ENCODE data around the gene HIPK2.

Gene HIPK2

DNA sequence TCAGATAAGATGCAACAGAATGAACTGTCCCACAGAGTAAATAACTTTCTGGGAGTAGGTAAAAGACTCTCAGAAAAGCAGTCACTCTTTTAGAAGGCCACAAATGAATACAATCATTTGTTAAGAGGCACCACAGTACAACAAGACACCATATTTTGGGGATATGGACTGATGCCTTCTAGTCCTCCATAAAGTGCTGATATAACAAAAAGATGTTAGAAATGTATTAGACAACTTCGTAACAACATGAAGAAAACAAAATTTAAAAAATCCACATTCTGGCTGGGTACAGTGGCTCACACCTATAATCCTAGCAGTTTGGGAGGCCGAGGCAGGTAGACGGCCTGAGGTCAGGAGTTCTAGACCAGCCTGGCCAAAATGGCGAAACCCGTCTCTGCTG is 111.3 kb downstream of the HIPK2 start:
- DNase-seq: no peak

DNA sequence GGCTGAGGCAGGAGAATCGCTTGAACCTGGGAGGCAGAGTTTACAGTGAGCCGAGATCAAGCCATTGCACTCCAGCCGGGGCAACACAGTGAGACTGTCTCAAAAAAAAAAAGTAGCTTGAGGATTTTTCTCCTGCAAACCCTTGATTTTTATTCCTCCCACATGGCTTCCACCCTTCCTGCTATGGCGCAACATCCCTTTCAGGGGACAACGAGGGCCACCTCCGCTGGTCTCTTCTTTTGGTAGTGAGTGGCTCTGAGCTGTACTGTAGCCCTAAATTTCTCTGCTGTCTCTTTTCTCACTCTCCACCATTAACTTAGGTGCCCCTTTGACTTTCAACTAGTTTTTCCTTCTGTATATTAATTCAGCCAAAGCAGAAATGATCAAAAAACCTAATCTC is 113.4 kb downstream of the HIPK2 start:
- no peak for DNase-seq

DNA sequence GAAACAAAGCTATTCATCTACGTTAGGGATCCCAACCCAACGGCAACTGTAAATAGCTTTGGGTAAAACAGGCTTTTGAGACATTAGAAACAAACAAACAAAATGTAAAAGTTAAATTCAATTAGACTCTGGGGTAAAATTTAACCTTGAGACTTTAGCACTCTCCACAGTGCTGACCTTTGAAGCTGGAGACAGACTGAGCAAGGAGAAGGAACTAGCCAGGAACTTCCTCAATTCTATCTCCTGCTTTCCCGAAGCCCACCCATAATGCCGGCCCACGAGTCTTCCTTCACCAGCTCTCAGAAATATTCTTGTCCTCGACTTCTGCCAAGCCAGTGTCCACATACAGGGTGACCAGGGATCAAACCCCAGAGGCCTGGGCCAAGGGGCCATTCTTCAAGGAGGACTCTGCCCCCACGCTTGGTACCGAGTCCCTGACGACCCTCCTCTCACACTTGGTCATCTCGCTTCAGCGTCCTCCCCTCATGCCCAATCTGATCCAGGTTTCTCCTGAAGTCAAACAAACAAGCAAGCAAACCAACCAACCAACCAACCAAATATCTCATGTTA is 114.1 kb downstream of the HIPK2 start:
- no peak for DNase-seq

DNA sequence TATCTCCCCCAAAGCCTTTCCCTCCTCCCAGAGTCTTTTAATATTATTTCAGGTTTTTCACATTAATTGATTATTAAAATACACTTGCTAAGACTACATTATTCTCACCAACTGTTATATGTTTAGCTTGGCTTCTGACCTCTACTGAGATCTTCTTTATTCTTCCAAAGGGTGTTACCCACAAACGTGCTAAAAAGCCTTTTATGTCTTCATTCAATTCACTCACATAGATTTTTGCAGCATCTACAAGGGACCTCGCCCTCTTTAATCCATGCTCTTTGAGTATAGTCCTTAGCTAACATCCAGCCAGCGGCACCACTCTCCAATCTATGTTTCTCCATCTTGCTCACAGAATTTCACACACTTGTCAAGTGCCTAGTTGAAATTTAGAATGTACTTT is 115.9 kb downstream of the HIPK2 start:
- DNase-seq: no peak

DNA sequence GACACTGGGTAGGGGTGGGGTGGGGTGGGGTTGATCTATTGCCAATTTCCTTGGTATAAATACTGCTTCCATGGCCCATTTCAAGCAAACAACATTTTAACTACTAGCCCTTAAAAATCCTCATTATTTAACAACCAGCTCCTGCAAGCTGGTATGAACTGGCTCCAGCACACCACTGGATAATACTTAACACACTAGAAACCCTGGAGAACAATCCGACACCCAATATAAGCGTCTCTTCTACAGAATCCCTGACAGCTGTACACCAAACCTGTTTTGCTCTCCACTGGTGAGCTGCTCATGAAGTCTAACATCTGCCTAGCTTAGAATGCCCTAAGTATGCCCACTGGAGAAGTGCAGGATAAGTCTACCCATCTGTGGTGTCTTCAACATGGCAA is 116.8 kb downstream of the HIPK2 start:
- no peak for DNase-seq

DNA sequence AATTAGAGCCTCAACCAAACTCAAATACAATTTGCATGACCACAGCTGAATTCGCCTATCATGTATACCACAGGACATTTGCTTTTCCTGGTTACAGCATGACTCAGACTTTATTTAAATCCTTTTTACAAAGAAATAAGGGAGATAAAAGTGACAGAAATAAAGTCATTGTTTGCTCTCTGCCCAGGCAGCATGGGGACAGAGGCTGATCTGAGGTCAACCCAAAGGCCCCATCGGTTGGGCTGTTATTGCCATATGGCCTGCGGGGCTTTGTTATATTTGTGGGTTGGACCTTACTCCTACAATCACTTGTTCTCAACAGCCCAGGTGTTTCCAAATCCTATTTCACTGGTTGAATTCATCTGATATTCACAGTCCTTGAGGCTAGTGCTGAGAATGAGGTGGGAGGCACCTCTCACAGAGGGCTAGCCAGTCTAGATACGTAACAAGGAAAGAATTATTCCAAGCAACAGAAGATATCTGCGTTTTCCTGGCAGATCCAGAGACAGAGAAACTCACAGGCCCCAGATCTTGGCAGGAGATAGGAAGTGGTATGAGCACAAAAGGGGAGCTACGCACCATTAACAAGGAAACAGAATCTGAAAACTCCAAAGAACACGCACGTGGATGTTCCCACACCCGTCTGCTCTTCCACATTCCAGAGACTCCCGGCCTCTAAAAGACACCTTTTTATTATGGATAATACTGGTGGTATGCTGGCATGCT is 117.3 kb downstream of the HIPK2 start:
- no peak for DNase-seq

DNA sequence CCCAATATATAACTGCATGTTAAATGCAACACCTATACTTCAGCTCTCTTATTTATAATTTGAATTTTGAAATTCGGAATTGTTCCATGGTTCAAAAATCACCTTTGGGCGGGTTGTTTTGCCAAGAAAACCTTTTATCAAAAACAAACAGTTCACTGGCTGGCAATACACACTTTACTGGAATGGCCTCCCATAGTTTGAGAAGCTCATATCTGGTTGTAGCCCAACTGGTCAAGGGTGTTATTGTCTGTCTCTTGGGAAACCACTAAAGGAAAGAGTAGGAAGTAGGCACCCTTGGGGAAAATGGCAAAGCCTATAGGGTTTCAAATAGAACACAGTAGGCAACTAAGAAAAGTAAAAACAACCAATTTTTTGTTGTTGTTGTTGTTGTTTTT is 117.9 kb downstream of the HIPK2 start:
- DNase-seq: no peak

DNA sequence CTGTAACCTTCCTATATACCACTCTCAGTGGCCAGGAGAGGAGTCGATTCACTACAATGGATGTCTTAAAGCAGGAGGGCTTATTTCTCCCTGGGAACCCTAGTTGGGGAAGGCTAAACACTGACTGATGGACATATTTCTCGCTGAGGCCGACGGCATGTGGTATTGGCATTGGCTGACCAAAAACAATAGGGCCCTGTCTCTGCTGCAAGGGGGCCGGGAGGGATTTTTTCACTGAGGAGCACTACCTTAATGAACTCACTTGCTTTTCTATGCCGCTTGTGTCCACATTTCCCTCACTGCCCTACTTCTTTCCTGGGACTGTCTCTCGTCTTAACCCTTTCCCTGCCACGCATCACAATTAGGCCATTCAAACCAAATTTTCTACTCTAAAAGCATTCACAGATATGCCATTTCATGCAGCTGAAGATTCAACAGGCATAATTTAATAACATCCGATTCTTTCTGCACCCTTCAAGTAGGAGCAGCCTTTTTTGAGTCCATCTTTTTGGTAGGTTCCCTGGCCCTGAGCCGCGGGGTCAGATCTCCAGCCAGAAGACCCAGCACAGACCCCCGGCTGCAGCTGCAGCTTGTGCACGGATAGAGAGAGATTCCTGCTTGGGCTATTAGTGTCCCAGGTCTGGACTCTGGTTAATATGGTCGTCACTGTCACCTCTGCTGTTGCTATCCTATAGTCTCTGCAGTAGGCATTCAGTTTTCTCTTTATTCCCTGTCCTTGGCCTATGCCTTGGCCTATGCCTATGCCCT is 118.7 kb downstream of the HIPK2 start:
- DNase-seq: no peak

DNA sequence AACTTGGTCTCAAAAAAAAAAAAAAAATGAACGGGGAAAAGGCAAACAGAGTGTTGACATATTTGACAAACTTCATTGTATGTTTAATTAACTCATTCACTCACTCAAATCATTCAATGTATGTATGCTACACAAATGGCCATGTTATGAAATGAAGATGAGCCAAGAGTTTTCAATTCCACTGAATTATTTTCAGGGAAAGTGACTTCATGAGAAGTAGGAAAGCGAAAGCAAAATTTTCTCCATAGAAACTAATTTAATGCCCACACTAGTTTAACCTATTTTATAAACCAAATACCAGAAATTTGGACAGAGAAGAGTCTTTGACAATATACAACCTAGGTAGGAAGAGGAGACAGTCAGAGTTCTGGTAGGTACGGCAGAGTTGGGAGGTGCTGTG is 119.5 kb downstream of the HIPK2 start:
- DNase-seq: no peak

DNA sequence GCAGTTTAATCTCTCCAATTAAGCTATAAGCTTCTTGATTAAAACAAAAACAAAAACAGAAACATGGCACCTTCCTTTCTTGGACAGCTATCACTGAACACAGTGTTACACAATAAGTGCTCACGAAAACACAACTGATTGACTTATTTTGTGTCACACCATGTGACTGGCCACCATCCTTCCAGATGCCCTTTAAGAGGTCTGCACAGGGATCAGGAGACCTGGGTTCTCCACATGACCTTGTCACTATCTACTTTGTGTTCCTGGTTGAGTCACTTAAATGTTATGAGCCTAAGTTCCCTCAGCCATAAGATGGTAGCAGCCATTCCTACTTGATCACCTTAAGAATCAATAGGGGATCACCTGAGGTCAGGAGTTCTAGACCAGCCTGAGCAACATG is 120.1 kb downstream of the HIPK2 start:
- no peak for DNase-seq

DNA sequence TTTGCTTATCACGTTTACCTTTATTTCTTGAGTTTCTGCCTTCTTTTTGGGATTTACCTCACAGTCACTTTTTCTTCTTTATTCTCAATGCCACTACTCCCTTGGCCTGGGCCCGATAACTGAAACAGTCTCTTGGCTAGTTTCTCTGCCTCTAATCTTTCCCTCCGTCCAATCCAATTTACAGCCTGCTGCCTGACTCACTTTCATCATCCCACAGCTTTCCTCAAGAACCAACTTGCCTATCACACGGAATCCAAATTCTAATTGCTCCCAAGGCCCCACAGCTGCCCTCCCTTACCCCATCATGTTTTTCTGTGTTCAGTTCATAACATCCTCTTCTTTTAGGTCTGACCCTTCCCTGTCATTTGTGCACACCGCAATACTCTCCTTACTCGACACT is 121.4 kb downstream of the HIPK2 start:
- no peak for DNase-seq

DNA sequence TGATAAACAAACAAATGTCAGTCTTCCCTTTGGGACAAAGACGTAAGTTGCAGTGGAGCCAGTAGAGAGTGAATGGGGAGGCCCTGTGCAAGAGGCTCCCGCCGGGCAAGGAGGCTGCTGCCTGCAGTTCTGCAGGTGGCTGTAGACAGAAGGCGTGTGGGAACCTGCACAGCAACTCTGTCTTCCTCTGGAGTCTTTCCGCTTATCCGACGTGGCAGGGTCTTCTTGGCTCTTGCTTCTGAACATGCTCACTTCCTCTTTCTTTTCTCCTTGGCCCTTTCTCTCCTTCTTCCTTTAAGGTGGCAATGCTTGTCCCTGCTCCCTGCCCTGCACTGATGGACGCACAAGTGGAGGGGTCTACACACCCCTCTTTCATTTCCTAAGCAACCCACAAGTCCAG is 122.5 kb downstream of the HIPK2 start:
- no peak for DNase-seq

DNA sequence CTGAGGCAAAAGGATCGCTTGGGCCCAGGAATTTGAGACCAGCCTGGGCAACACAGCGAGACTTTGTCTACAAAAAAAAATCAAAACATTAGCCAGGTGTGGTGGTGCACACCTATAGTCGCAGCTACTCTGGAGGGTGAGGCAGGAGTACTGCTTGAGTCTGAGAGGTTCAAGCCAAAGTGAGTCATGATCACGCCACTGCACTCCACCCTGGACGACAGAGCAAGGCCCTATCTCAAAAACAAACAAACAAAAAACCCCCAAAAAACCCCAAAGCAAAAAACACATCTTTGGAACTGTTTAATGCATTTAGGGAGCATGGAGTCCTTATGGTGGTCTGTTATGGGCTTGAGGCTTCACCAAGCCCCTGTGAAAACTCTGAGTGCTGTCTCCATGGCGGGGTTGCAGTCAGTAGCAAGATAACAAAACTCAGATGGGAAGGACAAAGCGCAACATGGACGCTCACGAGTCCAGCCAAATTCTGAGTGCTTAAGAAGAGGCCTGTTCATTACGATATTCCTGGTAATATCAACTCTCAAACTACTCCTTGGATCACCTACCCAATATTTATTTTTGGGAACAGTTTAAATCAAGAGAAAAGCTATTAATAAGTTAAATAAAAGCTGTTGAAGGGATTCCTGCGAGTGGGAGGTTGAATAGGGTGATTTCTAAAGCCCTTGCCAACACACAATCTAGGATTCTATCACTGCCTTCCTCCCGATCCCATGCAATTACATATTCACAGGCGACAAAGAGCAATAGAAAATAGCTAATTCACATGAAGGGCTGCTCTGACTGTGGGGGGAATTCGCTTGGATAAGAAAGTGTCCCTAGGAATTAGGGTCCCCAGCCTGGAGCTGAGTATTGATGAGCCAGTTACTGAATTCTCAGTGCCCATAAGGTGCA is 123.3 kb downstream of the HIPK2 start:
- DNase-seq: no peak

DNA sequence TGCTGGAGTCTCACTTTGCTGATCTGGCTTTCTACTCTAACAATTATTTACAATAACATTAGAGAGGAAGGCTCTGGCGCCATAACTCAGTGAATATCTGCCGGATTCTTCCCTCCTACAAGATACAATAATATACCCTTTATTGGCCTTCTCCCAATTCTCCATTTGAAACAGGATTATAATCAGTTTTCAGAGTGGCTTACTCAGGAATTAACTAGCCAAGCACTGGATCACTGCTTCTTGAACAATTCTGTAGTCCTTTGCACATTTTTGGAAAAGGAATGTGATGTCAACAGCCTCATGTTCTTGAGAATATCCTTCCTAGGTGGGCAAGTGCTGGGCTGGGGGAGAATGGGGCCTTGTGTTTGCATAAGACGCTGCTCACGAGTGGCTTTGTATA is 125.9 kb downstream of the HIPK2 start:
- no peak for DNase-seq

DNA sequence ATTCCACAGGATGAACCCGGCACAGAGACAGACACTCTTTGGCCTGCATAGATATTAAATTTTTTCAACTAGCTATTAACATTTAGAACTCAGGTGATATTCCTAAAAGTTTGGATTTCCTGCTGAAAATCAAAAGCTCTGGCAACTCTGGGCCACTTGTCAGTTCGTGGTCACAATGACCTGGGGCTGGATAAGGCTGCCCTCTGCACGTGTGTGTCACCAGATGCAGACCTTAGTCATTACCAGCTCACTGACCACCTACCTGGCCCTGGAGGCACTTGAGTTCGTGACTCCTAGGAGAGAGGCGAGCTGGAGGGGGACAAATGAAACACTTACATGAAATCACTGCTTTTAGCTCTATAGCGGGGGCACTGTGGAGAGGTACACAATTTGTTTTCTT is 126.5 kb downstream of the HIPK2 start:
- no peak for DNase-seq

DNA sequence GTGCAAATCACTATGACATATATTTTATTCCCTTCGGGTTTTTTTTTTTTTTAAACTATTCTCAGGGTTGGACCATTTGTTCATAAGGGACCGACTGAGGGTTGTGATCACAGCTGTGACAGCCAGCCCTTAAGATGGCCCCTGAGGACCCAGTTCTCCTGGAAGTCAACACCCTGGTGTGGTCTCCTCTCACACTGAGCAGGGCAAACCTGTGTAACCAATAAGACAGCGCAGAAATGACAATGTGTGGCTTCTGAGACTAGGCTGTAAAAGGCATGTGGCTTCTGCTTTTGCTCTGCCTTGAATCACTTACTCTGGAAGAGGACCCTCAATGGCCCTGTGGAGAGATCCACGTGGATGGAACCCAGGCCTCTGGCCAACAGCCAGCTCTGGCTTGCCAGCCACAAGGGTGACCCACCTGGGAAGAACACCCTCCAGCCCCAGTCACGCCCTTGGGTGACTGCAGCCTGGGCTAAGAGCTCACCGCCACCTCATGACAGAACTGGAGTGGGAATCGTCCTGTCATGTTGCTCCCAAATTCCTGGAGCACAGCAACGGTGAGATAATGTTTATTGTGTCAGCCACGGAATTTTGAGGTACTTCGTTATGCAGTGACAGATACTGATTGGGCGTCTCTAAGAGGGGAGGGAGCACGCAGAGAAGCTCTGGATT is 127.2 kb downstream of the HIPK2 start:
- no peak for DNase-seq

DNA sequence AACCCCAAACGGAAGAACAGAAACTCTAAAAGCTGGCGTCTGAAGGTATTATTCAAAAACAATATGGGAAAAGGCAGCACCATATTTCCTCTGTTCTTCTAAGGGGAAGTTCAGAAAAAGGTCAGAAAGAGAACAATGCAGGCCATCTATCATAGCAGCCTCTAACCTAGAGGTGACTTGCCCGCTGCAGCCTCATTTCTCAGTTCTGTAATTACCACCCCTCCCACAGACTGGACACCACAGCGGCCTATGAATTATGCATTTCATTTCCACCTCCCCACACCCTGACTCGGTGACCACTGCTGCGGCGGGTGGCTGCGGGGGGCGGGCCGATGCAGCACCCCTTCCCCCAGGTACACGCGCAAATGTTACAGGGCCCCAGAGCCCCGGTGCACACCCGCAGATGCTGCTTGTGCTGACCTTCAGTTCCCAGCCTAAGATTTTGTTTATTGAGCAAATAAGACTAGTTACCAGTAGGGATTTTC is 128.8 kb downstream of the HIPK2 start:
- DNase-seq: no peak

DNA sequence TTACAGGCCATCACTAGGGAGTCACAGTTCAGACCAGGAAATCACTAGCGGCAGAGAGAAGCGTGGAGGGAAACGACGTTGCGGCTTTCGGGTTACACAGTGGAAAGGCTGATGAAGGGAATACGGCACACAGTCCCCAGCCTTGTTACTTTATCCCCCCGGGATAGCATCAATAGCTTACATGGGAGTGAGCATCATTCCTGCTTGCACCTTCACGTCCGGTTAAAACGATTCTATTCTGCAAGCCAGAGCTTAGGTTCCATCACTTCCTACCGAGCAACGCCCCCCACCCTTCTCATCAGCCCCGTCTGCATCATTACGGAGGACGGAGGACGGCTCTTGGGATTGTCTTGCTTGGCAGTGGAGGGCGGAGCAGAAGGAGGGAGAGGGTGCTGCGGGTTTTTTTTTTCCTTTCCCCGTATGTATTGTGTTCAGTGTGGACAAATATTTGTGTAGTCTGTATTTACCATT is 129.4 kb downstream of the HIPK2 start:
- DNase-seq: no peak

DNA sequence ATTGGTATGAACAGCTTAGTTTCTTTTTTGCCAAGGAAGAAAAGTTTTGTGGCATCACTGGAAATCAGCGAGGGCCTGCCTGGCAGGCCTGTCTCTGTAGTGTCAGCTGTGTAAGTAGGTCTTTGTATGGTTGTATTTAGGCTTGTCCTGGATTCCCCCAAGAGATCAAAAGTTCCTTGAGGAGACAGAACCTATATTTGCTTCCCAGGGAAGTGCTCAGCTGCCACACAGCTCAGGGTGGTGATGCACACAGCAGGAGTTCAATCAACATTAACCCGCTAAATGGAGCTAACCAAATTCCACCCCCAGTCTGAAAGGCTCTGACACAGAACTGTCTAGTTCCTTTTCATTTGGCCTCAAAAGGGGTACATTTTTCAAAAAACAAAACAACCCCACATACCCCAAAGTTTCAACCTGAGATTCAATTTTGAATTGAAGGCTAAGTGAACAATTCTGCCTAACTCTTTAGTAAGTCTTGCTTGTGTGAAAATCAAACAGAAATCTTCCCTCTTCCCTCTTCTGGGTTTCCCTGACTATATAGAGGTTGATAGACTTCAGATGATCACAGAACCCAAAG is 129.9 kb downstream of the HIPK2 start:
- DNase-seq: no peak

DNA sequence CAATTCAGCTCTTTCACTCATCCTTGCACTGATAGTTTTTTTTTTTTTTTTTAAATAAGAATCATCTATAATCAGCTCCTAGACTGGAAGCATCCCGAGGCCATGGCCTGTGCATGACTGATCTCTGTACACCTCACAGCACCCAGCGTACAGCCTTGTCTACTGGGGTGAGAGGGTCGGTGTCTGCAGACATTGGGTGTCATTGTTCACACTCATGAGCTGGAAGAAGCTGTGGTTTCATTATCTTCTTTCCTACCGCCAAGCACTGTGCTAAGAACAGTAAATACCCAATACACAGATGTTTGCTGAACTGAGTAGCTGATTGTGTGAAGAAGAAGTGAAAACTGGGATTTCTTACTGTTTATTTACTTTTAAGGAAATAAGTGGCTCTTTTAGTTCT is 130.7 kb downstream of the HIPK2 start:
- no peak for DNase-seq

DNA sequence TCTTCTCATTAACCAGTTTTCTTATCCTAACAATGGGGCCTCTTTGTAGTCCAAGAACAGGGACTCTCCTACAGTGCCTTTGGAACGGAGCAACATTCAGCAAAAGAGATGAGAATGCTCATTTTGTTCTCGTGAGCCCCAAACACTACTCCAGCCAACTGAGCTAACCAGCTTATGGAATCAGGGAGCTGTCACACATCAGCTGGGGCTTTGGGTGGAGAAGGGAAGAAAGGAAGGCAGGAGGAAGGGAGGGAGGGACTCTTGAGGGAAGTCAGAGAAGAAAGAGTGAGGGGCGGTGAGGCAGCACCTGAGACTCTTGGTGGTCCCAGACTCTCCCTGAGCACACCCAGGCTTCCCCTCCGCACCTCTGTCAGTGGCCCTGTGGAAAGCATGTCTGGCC is 131.2 kb downstream of the HIPK2 start:
- no peak for DNase-seq

Measured in activated CD4-positive, alpha-beta T cell treated with anti-CD3 and anti-CD28 coated beads, Interleukin-2, amount 50 U/mL, for 1 hour (primary cell).